HCEC 1CT (cell line): ENCODE measurements around the gene CD8A.
A peak's percentile ranks its signal among the peaks of the same experiment; 100 is the strongest.
"Not testable (repeated sequence)": the region's sequence is repeated elsewhere in the genome, so short reads cannot be mapped to it uniquely, and the experiment has no call there.

Experiments
- DNase-seq: peaks from one replicate; pipeline ENCODE4 v3.0.0-alpha.2; 2017

The CD8A gene

GRCh38 chr2:86776532-86776931, 14.2 kb downstream of the CD8A start:
- no peak for DNase-seq

GRCh38 chr2:86775338-86775737, 15.4 kb downstream of the CD8A start:
- no peak for DNase-seq

- no peak for DNase-seq
Observed at GRCh38 chr2:86774862-86775261, 15.9 kb downstream of the CD8A start.

- no peak for DNase-seq
Observed at GRCh38 chr2:86772611-86773010, 18.1 kb downstream of the CD8A start.

GRCh38 chr2:86770816-86771301, 19.9 kb downstream of the CD8A start:
- no peak for DNase-seq

- DNase-seq: no peak
Observed at GRCh38 chr2:86769838-86770237, 20.9 kb downstream of the CD8A start.

GRCh38 chr2:86768189-86768949, 22.3 kb downstream of the CD8A start:
- DNase-seq: no peak

GRCh38 chr2:86765310-86765695, 25.4 kb downstream of the CD8A start:
- DNase-seq: no peak

GRCh38 chr2:86764661-86765309, 25.9 kb downstream of the CD8A start:
- peak; percentile 34 for DNase-seq

- DNase-seq: no peak
Observed at GRCh38 chr2:86760371-86760770, 30.3 kb downstream of the CD8A start.

GRCh38 chr2:86758405-86758804, 32.3 kb downstream of the CD8A start:
- DNase-seq: no peak

- no peak for DNase-seq
Observed at GRCh38 chr2:86753606-86754005, 37.1 kb downstream of the CD8A start.

- DNase-seq: no peak
Observed at GRCh38 chr2:86752934-86753333, 37.8 kb downstream of the CD8A start.

GRCh38 chr2:86751778-86752177, 38.9 kb downstream of the CD8A start:
- no peak for DNase-seq

- DNase-seq: no peak
Observed at GRCh38 chr2:86750240-86750839, 40.4 kb downstream of the CD8A start.

GRCh38 chr2:86747711-86748639, 42.7 kb downstream of the CD8A start:
- peak; percentile 79 for DNase-seq

- DNase-seq: no peak
Observed at GRCh38 chr2:86746939-86747338, 43.8 kb downstream of the CD8A start.

GRCh38 chr2:86744152-86744551, 46.6 kb downstream of the CD8A start:
- DNase-seq: no peak

- not testable (repeated sequence) for DNase-seq
Observed at GRCh38 chr2:86741889-86742498, 48.7 kb downstream of the CD8A start.

GRCh38 chr2:86739889-86740288, 50.8 kb downstream of the CD8A start:
- not testable (repeated sequence) for DNase-seq

- DNase-seq: not testable (repeated sequence)
Observed at GRCh38 chr2:86739485-86739884, 51.2 kb downstream of the CD8A start.

GRCh38 chr2:86734896-86735295, 55.8 kb downstream of the CD8A start:
- DNase-seq: peak; percentile 50
